Measurements from ENCODE around the gene SRRD.

DNA sequence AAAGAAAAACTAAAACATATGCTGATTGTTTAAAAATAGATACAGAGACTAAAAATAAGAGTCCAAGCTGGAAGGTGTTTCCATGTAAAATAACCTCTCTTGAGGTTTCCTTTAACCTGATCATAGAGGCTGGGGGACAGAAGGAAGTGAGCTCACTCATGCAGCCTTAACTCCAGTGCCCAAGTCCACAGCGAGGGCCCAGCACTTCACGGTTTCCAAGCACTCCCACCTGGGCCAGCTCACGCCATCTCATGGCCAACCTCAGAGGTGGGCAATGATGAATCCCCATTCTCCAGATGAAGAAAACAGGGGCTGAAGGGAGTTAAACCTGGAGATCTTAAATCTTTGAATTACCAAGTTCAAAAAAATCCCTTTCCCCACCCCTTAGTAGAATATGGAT lies 43.5 kb downstream of the SRRD start:
- TF ChIP-seq, protein P1, sequence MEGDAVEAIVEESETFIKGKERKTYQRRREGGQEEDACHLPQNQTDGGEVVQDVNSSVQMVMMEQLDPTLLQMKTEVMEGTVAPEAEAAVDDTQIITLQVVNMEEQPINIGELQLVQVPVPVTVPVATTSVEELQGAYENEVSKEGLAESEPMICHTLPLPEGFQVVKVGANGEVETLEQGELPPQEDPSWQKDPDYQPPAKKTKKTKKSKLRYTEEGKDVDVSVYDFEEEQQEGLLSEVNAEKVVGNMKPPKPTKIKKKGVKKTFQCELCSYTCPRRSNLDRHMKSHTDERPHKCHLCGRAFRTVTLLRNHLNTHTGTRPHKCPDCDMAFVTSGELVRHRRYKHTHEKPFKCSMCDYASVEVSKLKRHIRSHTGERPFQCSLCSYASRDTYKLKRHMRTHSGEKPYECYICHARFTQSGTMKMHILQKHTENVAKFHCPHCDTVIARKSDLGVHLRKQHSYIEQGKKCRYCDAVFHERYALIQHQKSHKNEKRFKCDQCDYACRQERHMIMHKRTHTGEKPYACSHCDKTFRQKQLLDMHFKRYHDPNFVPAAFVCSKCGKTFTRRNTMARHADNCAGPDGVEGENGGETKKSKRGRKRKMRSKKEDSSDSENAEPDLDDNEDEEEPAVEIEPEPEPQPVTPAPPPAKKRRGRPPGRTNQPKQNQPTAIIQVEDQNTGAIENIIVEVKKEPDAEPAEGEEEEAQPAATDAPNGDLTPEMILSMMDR (IDR thresholded peaks at IDR 0.05) = no peak
- no peak for TF ChIP-seq POLR2A (IDR thresholded peaks at IDR 0.05)

All from Peyer's patch (tissue), 4 donors.